ENCODE data around the gene CHD5. TPM values are rescaled to one million over a fixed set of nuclear protein-coding genes. Genes with fewer than 3 reads are reported as not detected.

The CHD5 gene
- total RNA-seq, 1 experiment from 2014 or later: 0.53 TPM

GRCh38 chr1:6191968-6192367 is 11.8 kb upstream of the CHD5 start:
- H3K9me3 ChIP-seq (replicated peaks): no peaks in the 10 kb centered on the region

DNA sequence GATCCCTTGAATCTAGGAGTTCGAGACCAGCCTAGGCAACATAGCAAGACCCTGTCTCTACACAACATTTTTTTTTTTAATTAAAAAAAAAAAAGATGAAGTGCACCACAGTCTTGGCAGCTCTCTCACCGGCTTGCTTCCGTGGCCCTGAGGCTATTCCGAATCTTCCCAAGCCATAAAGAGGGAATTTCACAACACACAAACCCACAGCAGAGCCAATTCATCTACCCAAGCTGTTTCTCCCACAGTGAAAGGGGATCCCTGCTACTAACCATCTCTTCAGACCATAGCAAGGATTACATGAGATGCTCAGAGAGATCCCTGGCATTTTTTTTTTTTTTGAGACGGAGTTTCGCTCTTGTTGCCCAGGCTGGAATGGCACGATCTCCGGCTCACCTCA is 8.3 kb upstream of the CHD5 start:
- H3K4me3 ChIP-seq: no peak overlapping the region
- H3K27me3 ChIP-seq (replicated peaks): 0 out of 2 replicates have a peak, but pooled peaks cover 2% of the 10 kb centered on the region
- H3K36me3 ChIP-seq: peaks cover 81% of the 10 kb centered on the region
- no peak overlapping the region for H3K27ac ChIP-seq
- H3K9me3 ChIP-seq (replicated peaks): no peaks in the 10 kb centered on the region; the same call in 1 of the 2 replicates
- no peak for DNase-seq (ENCODE audit: low read depth in 1 of 2, low spot score in 2 of 2)
- H3K4me1 ChIP-seq (replicated peaks): peaks cover 6% of the 10 kb centered on the region

More at GRCh38 chr1:6191968-6192367, 11.8 kb upstream of the CHD5 start:
- no peak overlapping the region for H3K27ac ChIP-seq
- no peaks in the 10 kb centered on the region for H3K27me3 ChIP-seq (replicated peaks)
- H3K4me3 ChIP-seq: no peak overlapping the region
- H3K4me1 ChIP-seq (replicated peaks): no peaks in the 10 kb centered on the region
- DNase-seq (ENCODE audit: low read depth in 1 of 2, low spot score in 2 of 2): no peak
- H3K36me3 ChIP-seq: peaks cover 90% of the 10 kb centered on the region

DNA sequence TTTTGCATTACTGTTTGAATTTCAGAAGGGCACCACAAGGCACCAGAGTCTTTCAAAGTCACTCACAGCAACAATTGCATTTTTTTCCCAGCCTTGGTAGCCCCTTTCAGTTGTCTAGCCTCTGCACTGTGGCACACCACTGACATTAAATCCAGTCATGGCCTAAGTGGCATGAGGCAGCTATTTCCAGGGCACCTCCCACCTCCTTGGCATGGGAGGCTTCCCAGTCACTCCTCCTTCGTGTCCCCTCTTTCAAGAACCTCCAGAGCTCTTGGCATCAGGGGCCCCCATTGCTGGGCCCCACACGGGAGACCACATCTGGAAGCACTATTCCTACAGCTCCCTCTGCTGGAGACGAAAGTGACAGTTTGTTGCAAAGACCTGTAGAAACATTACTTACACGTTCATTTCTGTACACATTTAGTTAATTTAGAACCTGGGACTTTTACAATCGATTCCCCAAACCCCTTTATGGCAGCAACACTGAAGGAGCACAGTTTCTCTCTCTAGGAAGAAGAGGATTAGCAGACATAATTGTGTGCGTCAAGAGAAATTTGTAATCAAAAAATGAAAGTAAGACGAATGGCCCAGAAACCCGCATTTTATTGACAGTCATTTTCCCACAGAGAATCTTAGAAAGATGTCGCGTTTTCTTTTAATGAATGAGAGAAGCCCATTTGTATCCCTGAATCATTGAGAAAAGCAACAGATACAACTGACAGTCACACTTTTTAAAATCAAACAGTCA is 5.7 kb upstream of the CHD5 start:
- Histone ChIP-seq H3K27ac (no peak overlapping the region), H3K4me3 (no peak overlapping the region), H3K4me1 (replicated peaks) (peaks cover 6% of the 10 kb centered on the region), H3K27me3 (replicated peaks) (peaks cover 7% of the 10 kb centered on the region), H3K36me3 (peaks cover 62% of the 10 kb centered on the region), H3K9me3 (replicated peaks) (no peaks in the 10 kb centered on the region; the same call in 1 of the 2 replicates)
- DNase-seq (ENCODE audit: low read depth in 1 of 2, low spot score in 2 of 2): no peak

- DNase-seq (ENCODE audit: low read depth in 1 of 2, low spot score in 2 of 2): no peak
- Histone ChIP-seq H3K27ac (no peak overlapping the region), H3K4me1 (replicated peaks) (peaks cover 9% of the 10 kb centered on the region)
These were observed 5.0 kb upstream of the CHD5 start for GRCh38 chr1:6185151-6185550.

GRCh38 chr1:6184083-6184783 is 4.1 kb upstream of the CHD5 start:
- no peak overlapping the region for H3K27ac ChIP-seq

More at GRCh38 chr1:6185151-6185550, 5.0 kb upstream of the CHD5 start:
- H3K9me3 ChIP-seq (replicated peaks): no peaks in the 10 kb centered on the region; the same call in 1 of the 2 replicates
- peaks cover 14% of the 10 kb centered on the region for H3K27me3 ChIP-seq (replicated peaks)
- H3K4me3 ChIP-seq: no peak overlapping the region
- H3K36me3 ChIP-seq: peaks cover 56% of the 10 kb centered on the region

GRCh38 chr1:6183520-6183989 is 3.4 kb upstream of the CHD5 start:
- no peak overlapping the region for H3K4me3 ChIP-seq
- peaks cover 16% of the 10 kb centered on the region for H3K4me1 ChIP-seq (replicated peaks)
- peaks cover 42% of the 10 kb centered on the region for H3K36me3 ChIP-seq
- H3K27me3 ChIP-seq (replicated peaks): peaks cover 23% of the 10 kb centered on the region
- no peak for DNase-seq (ENCODE audit: low read depth in 1 of 2, low spot score in 2 of 2)
- no peaks in the 10 kb centered on the region; the same call in 1 of the 2 replicates for H3K9me3 ChIP-seq (replicated peaks)
- H3K27ac ChIP-seq: no peak overlapping the region

More at GRCh38 chr1:6184083-6184783, 4.1 kb upstream of the CHD5 start:
- Histone ChIP-seq H3K27me3 (replicated peaks) (peaks cover 16% of the 10 kb centered on the region), H3K4me1 (replicated peaks) (peaks cover 12% of the 10 kb centered on the region), H3K36me3 (peaks cover 48% of the 10 kb centered on the region), H3K9me3 (replicated peaks) (no peaks in the 10 kb centered on the region; the same call in 1 of the 2 replicates), H3K4me3 (no peak overlapping the region)
- DNase-seq (ENCODE audit: low read depth in 1 of 2, low spot score in 2 of 2): no peak

GRCh38 chr1:6181347-6181770 is 1.2 kb upstream of the CHD5 start:
- H3K27me3 ChIP-seq (replicated peaks): peaks cover 35% of the 10 kb centered on the region
- no peaks in the 10 kb centered on the region; the same call in 1 of the 2 replicates for H3K9me3 ChIP-seq (replicated peaks)
- no peak overlapping the region for H3K27ac ChIP-seq
- peaks cover 25% of the 10 kb centered on the region for H3K36me3 ChIP-seq
- no peak for DNase-seq (ENCODE audit: low read depth in 1 of 2, low spot score in 2 of 2)
- peaks cover 16% of the 10 kb centered on the region for H3K4me1 ChIP-seq (replicated peaks)
- no peak overlapping the region for H3K4me3 ChIP-seq

- Histone ChIP-seq H3K4me1 (replicated peaks) (peaks cover 15% of the 10 kb centered on the region), H3K4me3 (no peak overlapping the region), H3K9me3 (replicated peaks) (no peaks in the 10 kb centered on the region; the same call in 1 of the 2 replicates), H3K27ac (no peak overlapping the region), H3K36me3 (peaks cover 21% of the 10 kb centered on the region), H3K27me3 (replicated peaks) (peaks cover 33% of the 10 kb centered on the region)
- DNase-seq (ENCODE audit: low read depth in 1 of 2, low spot score in 2 of 2): no peak
These were observed 688 bp upstream of the CHD5 start for GRCh38 chr1:6180707-6181311.

- H3K4me1 ChIP-seq (replicated peaks): peaks cover 9% of the 10 kb centered on the region; the same call in 1 of the 2 replicates
- H3K36me3 ChIP-seq: peaks cover 10% of the 10 kb centered on the region
- peaks cover 33% of the 10 kb centered on the region for H3K27me3 ChIP-seq (replicated peaks)
- H3K9me3 ChIP-seq (replicated peaks): no peaks in the 10 kb centered on the region
- DNase-seq (ENCODE audit: low read depth in 1 of 2, low spot score in 2 of 2): no peak
- no peak overlapping the region for H3K27ac ChIP-seq
- no peak overlapping the region; the same call in 1 of the 2 replicates for H3K4me3 ChIP-seq
These were observed 451 bp downstream of the CHD5 start for GRCh38 chr1:6179564-6180175.

DNA sequence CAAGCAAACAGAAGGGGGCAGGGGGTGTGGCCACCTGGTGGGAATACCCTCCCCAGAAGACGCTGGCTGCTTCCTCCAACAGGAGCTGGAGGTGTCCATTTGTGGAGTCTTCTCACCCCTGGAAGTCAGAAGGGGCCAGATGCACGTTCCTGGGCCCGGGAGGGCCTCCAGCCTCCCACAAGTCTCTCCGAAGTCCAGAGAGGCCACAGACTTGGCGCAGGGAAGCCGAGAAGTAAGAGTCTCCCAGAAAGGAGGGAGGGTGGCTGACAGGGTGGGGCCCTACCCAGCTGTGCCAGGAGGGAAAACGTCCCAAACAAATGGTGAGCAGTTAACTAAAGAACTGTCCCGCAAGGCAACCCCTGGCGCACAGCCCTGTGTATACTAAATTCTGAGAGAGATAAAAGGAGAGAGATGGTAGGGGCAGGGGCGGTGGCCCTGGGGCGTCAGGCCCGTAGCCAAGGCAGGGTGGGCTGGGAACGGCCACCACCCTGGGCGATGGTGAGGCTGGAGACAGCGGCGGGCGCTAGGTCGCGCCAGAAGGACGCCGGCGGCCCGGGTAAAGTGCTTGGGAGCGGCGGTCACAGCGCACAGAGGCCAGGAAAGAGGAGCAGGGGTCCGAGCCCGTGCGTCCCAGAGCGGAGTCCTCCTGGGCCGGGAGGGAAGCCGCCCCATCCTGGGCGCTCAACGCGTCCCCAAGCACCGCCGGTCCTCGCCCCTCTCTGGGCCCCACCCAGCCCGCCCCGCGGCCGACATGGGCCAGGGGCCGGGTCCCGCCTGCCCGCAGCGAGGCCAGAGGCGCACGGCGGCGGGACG is 1.2 kb downstream of the CHD5 start:
- Histone ChIP-seq H3K36me3 (peaks cover 4% of the 10 kb centered on the region; the same call in 1 of the 2 replicates), H3K27ac (no peak overlapping the region), H3K9me3 (replicated peaks) (no peaks in the 10 kb centered on the region), H3K27me3 (replicated peaks) (peaks cover 33% of the 10 kb centered on the region), H3K4me3 (peak overlapping the region; percentile 8; the same call in 1 of the 2 replicates), H3K4me1 (replicated peaks) (peaks cover 9% of the 10 kb centered on the region; the same call in 1 of the 2 replicates)
- no peak for DNase-seq (ENCODE audit: low read depth in 1 of 2, low spot score in 2 of 2)

GRCh38 chr1:6177681-6178380 is 2.3 kb downstream of the CHD5 start:
- Histone ChIP-seq H3K4me1 (replicated peaks) (peaks cover 9% of the 10 kb centered on the region; the same call in 1 of the 2 replicates), H3K9me3 (replicated peaks) (no peaks in the 10 kb centered on the region), H3K27me3 (replicated peaks) (peaks cover 33% of the 10 kb centered on the region), H3K36me3 (no peaks in the 10 kb centered on the region), H3K27ac (no peak overlapping the region), H3K4me3 (no peak overlapping the region)
- no peak for DNase-seq (ENCODE audit: low read depth in 1 of 2, low spot score in 2 of 2)

DNA sequence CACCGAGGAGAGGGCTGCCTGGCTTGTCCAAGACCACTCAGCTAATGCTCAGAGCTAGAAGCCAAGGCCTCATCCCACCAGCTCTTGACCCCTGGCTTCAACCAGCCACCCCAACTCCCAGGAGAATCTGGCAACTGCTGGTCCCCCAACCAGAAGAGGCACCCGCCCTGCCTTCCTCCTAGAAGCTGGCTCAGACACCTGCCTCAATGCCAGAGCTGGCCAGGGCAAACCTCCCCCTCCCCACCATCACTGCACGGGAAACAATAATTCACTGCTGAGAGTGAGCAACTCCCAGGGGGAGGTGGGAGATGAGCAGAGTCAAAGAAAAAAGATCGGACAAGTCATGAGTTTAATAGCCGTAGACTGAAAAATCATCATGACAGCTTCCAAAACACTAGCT is 3.3 kb downstream of the CHD5 start:
- Histone ChIP-seq H3K27ac (no peak overlapping the region), H3K4me3 (no peak overlapping the region), H3K4me1 (replicated peaks) (peaks cover 9% of the 10 kb centered on the region; the same call in 1 of the 2 replicates), H3K36me3 (no peaks in the 10 kb centered on the region), H3K27me3 (replicated peaks) (peaks cover 30% of the 10 kb centered on the region), H3K9me3 (replicated peaks) (no peaks in the 10 kb centered on the region)
- no peak for DNase-seq (ENCODE audit: low read depth in 1 of 2, low spot score in 2 of 2)
